ENCODE measurements around the gene ARMH1.

DNA sequence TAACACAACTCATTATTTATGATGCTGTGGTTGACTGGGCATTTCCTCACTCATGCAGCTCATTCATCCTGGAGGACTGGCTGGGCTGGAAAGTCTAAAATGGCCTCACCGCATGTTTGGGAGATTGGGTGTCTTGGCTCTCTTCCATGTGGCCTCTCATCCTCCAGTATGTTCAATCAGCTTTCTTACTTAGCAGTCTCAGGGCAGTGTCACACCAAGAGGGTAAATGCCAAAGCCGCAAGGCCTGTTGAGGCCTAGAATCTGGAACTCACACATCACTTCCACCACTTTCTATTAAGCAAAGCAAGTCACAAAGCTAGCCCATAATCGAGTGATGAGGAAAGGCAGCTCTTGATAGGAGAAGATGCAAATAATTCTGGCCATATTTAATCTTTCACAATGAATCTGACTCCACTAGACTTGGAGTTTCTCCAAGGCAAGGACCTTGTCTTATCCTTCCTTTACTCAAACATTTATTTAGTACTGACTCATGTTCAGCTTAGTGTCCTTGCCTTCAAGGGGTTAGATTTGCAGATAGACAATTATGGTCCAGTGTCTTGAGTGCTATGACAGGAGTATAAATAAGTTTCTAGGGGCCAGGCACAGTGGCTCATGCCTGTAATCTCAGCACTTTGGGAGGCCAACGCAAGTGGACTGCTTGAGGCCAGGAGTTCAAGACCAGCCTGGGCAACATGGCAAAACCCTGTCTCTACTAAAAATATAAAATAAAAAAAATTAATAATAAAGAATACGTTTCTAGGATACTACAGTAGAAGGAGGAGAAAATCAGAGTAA is 45.4 kb upstream of the ARMH1 start:
- TF ChIP-seq POLR2AphosphoS5 (IDR thresholded peaks at IDR 0.05; ENCODE audit: low read depth, low read length) (peak; percentile 25; the same call in 1 of the 2 replicates), CHD2 (IDR thresholded peaks at IDR 0.05; ENCODE audit: low read length, partially characterized antibody) (no peak), USF2 (IDR thresholded peaks at IDR 0.05; ENCODE audit: borderline replicate concordance, low read depth, low read length) (no peak), RAD21 (IDR thresholded peaks at IDR 0.05; ENCODE audit: low read length) (no peak), RFX5 (IDR thresholded peaks at IDR 0.05; ENCODE audit: low read length) (no peak), CTCF (IDR thresholded peaks at IDR 0.05) (no peak), JUND (IDR thresholded peaks at IDR 0.05) (0 out of 2 replicates have a peak, but pooled peaks have one; percentile 9), YY1 (IDR thresholded peaks at IDR 0.05; ENCODE audit: low read depth) (peak; percentile 51; the same call in 1 of the 2 replicates), SIN3A (IDR thresholded peaks at IDR 0.05; ENCODE audit: borderline replicate concordance, low read depth, low read length) (no peak), REST (IDR thresholded peaks at IDR 0.05; ENCODE audit: low read depth, low read length) (no peak), MAX (IDR thresholded peaks at IDR 0.05; ENCODE audit: low read depth) (no peak), EP300 (IDR thresholded peaks at IDR 0.05; ENCODE audit: borderline replicate concordance in 1 of 2, low read depth in 1 of 2, low read length in 1 of 2) (peak in 1 of 2 experiments; percentile 40; a peak in 1 of 4 replicates)
